Measurements from ENCODE around the gene MSMB. TPM values are rescaled to one million over a fixed set of nuclear protein-coding genes. Genes with fewer than 3 reads are reported as not detected.

The MSMB gene
- total and polyA plus RNA-seq, 5 donors: not detected

DNA sequence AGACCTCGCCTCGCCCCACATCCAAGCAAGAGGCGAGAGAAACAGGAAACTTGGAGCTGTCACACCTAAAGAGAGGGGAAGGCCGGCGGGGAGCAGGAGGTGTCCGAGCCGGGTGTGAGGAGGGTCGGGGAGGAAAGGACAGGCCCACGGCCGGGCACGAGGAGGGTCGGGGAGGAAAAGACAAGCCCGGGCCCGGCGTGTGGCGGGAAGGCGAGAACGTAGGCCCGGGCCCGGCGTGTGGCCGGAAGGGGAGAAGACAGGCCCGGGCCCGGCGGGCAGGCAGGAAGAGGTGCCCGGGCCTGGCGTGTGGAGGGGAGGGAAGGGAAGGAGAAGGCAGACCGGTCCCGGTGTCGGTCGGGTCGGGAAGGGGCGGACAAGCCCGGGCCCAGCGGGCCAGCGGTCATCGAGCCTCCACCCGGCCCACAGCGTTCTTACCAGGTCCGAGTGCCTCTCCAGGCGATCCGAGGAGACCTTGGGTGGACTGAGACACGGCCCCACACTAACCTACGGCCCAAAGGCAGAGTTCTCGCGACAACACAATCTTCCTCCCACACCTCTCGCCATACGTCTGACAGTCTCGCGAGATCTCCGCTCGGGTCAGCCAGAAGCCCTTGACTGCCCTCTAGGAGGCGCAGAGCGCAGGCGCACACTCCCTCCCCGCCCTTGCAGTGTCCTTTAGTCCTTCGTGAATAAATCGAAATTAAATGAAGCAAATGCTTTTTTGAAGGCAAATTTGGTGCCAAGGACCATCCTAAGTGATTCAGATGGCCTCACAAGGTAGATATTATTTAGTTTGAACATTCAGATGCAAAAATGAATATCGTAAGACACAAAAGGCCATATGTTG, 15.8 kb downstream of the MSMB start, which contains the start of gene NCOA4:
Gene NCOA4 (minus strand): TSS at position 533 of the 847 bp plus-strand sequence. CDS start 13,943 bp downstream, outside the sequence.
- peak; percentile 98 for ATAC-seq
- peak within 1 kb of the TSS; percentile 88 for H3K4me3 ChIP-seq (ENCODE audit: low read length)
- intact Hi-C loops (cut with DNase I): no loop called here

GRCh38 chr10:46029461-46030030, 16.5 kb downstream of the MSMB start:
- 9% methylated on average over 6 of the region's 6 CpGs for WGBS
- ATAC-seq (no peak), DNase-seq (no peak)
- Histone ChIP-seq H3K4me3 (ENCODE audit: low read length) (peak overlapping the region; percentile 88), H3K4me1 (ENCODE audit: control insufficient read depth, insufficient read depth, low read length) (no peaks in the 10 kb centered on the region), H3K27me3 (ENCODE audit: control insufficient read depth, insufficient read depth) (no peaks in the 10 kb centered on the region), H3K9me3 (ENCODE audit: control insufficient read depth, low read length) (no peaks in the 10 kb centered on the region), H3K27ac (ENCODE audit: low read length) (peak overlapping the region; percentile 97)
- intact Hi-C loops (cut with DNase I): no loop called here

More for the DNA sequence above, 15.8 kb downstream of the MSMB start, which contains the start of gene NCOA4:
- Histone ChIP-seq H3K9me3 (ENCODE audit: control insufficient read depth, low read length) (no peaks in the 10 kb centered on the region), H3K27me3 (ENCODE audit: control insufficient read depth, insufficient read depth) (no peaks in the 10 kb centered on the region), H3K27ac (ENCODE audit: low read length) (peak within 1 kb of the TSS; percentile 97), H3K4me1 (ENCODE audit: control insufficient read depth, insufficient read depth, low read length) (no peaks in the 10 kb centered on the region)
- DNase-seq: peak; percentile 99
- WGBS: 1% methylated on average over 59 of the region's 59 CpGs

DNA sequence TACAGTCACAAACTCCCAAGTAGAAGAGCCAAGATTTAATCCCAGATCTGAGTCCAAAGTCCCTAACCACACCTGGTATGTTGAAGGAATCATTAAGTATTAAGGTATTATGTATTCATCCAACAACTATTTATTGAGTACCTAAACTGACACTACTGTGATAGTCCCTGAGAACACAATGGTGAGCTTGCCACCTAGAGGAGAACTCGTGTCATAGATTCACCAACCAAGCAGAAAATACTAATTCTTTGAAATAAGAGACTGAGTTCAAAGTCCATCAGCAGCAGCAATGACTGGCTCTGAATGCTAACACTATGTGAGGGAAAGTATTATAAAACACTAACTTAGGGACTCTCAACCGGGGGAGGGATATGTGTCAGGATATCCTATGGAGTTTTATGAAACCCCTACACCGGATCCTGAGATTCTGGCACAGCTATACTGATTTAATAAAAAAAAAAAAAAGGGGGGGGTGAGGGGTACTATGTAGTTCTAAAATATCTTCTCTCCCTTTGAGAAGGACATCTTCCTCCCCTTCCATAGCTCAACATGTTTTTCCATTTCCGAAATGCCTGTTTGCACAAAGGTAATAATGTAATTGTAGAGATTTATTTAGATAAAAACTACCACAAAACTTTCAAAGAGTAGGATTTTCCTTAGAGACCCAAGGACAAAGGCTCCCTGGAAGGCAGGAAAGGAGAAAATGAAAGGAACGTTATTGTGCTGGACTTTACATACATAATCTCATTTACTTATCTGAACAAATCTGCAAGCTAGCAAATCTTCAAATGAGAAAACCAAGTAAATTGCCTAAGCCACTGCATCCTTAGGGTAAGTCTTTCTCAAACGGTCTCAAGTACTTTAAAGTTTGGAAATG, 17.2 kb downstream of the MSMB start:
- H3K4me1 ChIP-seq (ENCODE audit: control insufficient read depth, insufficient read depth, low read length): no peaks in the 10 kb centered on the region
- H3K9me3 ChIP-seq (ENCODE audit: control insufficient read depth, low read length): no peaks in the 10 kb centered on the region
- H3K27me3 ChIP-seq (ENCODE audit: control insufficient read depth, insufficient read depth): no peaks in the 10 kb centered on the region
- peak overlapping the region; percentile 88 for H3K4me3 ChIP-seq (ENCODE audit: low read length)
- WGBS: 20% methylated on average over 6 of the region's 6 CpGs
- intact Hi-C loops (cut with DNase I): no loop called here
- peak in 1 of 2 donors; percentile 6 for ATAC-seq
- DNase-seq: no peak
- no peak overlapping the region for H3K27ac ChIP-seq (ENCODE audit: low read length)

GRCh38 chr10:46026106-46026505, 20.0 kb downstream of the MSMB start:
- no peak for ATAC-seq
- H3K4me3 ChIP-seq (ENCODE audit: low read length): no peak overlapping the region
- H3K9me3 ChIP-seq (ENCODE audit: control insufficient read depth, low read length): no peaks in the 10 kb centered on the region
- H3K27ac ChIP-seq (ENCODE audit: low read length): no peak overlapping the region
- no peaks in the 10 kb centered on the region for H3K4me1 ChIP-seq (ENCODE audit: control insufficient read depth, insufficient read depth, low read length)
- H3K27me3 ChIP-seq (ENCODE audit: control insufficient read depth, insufficient read depth): no peaks in the 10 kb centered on the region
- intact Hi-C loops (cut with DNase I): no loop called here
- DNase-seq: no peak

- WGBS: 70% methylated on average over 2 of the region's 2 CpGs
- no peaks in the 10 kb centered on the region for H3K9me3 ChIP-seq (ENCODE audit: control insufficient read depth, low read length)
These were observed 20.7 kb downstream of the MSMB start for GRCh38 chr10:46025406-46025805.

DNA sequence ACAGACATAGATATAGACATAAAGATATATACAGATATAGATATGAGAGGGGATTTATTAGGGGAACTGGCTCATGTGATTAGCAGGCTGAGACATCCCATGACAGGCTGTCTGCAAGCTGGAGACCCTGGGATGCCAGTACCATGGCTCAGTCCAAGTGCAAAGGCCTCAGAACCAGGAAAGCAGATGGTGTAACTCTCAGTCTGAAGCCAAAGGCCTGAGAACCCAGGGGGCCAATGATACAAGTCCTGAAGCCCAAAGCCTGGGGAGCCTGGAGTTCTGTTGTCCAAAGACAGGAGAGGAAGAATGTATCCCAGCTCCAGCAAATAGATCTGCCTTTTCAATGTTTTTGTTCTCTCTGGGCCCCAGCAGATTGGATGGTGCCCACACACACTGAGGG, 21.1 kb downstream of the MSMB start:
- Histone ChIP-seq H3K4me3 (ENCODE audit: low read length) (no peak overlapping the region), H3K27ac (ENCODE audit: low read length) (peak overlapping the region; percentile 59), H3K9me3 (ENCODE audit: control insufficient read depth, low read length) (no peaks in the 10 kb centered on the region), H3K27me3 (ENCODE audit: control insufficient read depth, insufficient read depth) (no peaks in the 10 kb centered on the region), H3K4me1 (ENCODE audit: control insufficient read depth, insufficient read depth, low read length) (peaks cover 4% of the 10 kb centered on the region)
- no peak for ATAC-seq
- no peak for DNase-seq
- intact Hi-C loops (cut with DNase I): no loop called here

More at GRCh38 chr10:46025406-46025805, 20.7 kb downstream of the MSMB start:
- H3K27me3 ChIP-seq (ENCODE audit: control insufficient read depth, insufficient read depth): no peaks in the 10 kb centered on the region
- no peak for DNase-seq
- no peak for ATAC-seq
- no peak overlapping the region for H3K4me3 ChIP-seq (ENCODE audit: low read length)
- intact Hi-C loops (cut with DNase I): no loop called here
- H3K4me1 ChIP-seq (ENCODE audit: control insufficient read depth, insufficient read depth, low read length): no peaks in the 10 kb centered on the region
- H3K27ac ChIP-seq (ENCODE audit: low read length): peak overlapping the region; percentile 1

GRCh38 chr10:46022978-46023702, 22.9 kb downstream of the MSMB start:
- Histone ChIP-seq H3K27me3 (ENCODE audit: control insufficient read depth, insufficient read depth) (no peaks in the 10 kb centered on the region), H3K4me1 (ENCODE audit: control insufficient read depth, insufficient read depth, low read length) (peaks cover 7% of the 10 kb centered on the region), H3K9me3 (ENCODE audit: control insufficient read depth, low read length) (no peaks in the 10 kb centered on the region), H3K27ac (ENCODE audit: low read length) (peak overlapping the region; percentile 96), H3K4me3 (ENCODE audit: low read length) (peak overlapping the region; percentile 53)
- DNase-seq (peak; percentile 93 to 97 (median 97)), ATAC-seq (peak; percentile 97)
- 1% methylated on average over 49 of the region's 49 CpGs for WGBS
- intact Hi-C loops (cut with DNase I): no loop called here

DNA sequence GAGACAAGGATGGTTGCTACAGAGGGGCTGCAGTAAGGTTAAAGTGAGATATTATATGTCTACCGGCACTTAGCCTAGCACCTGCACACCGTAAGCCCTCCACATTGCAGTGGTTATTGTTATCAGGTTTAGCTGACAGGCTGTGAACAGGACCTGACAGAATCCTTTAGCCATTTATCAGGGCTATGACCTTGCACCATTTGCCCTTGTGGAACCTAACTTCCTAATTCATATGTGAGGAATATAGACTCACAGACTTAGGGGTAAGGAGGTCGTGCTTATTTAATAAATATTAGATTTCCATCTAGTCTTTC, 25.8 kb downstream of the MSMB start:
- Histone ChIP-seq H3K4me1 (ENCODE audit: control insufficient read depth, insufficient read depth, low read length) (peaks cover 10% of the 10 kb centered on the region), H3K27me3 (ENCODE audit: control insufficient read depth, insufficient read depth) (no peaks in the 10 kb centered on the region), H3K4me3 (ENCODE audit: low read length) (no peak overlapping the region), H3K27ac (ENCODE audit: low read length) (peak overlapping the region; percentile 95), H3K9me3 (ENCODE audit: control insufficient read depth, low read length) (no peaks in the 10 kb centered on the region)
- intact Hi-C loops (cut with DNase I): no loop called here
- no peak for ATAC-seq
- 54% methylated on average over 3 of the region's 3 CpGs for WGBS
- no peak for DNase-seq

GRCh38 chr10:46019569-46020343, 26.3 kb downstream of the MSMB start:
- Histone ChIP-seq H3K4me1 (ENCODE audit: control insufficient read depth, insufficient read depth, low read length) (peaks cover 10% of the 10 kb centered on the region), H3K27me3 (ENCODE audit: control insufficient read depth, insufficient read depth) (no peaks in the 10 kb centered on the region), H3K27ac (ENCODE audit: low read length) (peak overlapping the region; percentile 95), H3K4me3 (ENCODE audit: low read length) (no peak overlapping the region), H3K9me3 (ENCODE audit: control insufficient read depth, low read length) (no peaks in the 10 kb centered on the region)
- 46% methylated on average over 7 of the region's 7 CpGs for WGBS
- DNase-seq: peak in 1 of 3 donors; percentile 63
- intact Hi-C loops (cut with DNase I): no loop called here
- ATAC-seq: peak; percentile 43 to 55

GRCh38 chr10:46019177-46019528, 26.9 kb downstream of the MSMB start:
- Histone ChIP-seq H3K4me1 (ENCODE audit: control insufficient read depth, insufficient read depth, low read length) (peaks cover 10% of the 10 kb centered on the region), H3K9me3 (ENCODE audit: control insufficient read depth, low read length) (no peaks in the 10 kb centered on the region), H3K27ac (ENCODE audit: low read length) (peak overlapping the region; percentile 12), H3K27me3 (ENCODE audit: control insufficient read depth, insufficient read depth) (no peaks in the 10 kb centered on the region), H3K4me3 (ENCODE audit: low read length) (no peak overlapping the region)
- intact Hi-C loops (cut with DNase I): no loop called here
- 56% methylated on average over 3 of the region's 3 CpGs for WGBS
- ATAC-seq (no peak), DNase-seq (no peak)
